Measurements from ENCODE around the gene PTMA. TPM values are rescaled to one million over a fixed set of nuclear protein-coding genes. Genes with fewer than 3 reads are reported as not detected.

The PTMA gene
- total RNA-seq, 1 experiment from 2014 or later = 1,354 TPM

- Mint-ChIP-seq H3K36me3 (ENCODE audit: insufficient read depth, unreplicated experiment) (peaks cover 70% of the 10 kb centered on the region), H3K27ac (ENCODE audit: unreplicated experiment) (peak overlapping the region; percentile 69), H3K9me3 (ENCODE audit: low read depth, unreplicated experiment) (no peaks in the 10 kb centered on the region), H3K4me3 (ENCODE audit: low read depth, unreplicated experiment) (peak overlapping the region; percentile 42), H3K4me1 (ENCODE audit: low read depth, unreplicated experiment) (peaks cover 45% of the 10 kb centered on the region), H3K27me3 (ENCODE audit: unreplicated experiment) (no peaks in the 10 kb centered on the region)
- no TSS peak for BruUV-seq (replicated peaks)
- CTCF ChIA-PET = interaction anchor here (0.6 to 5.3 kb wide), 22 partner anchors 12 to 160 kb away, joined by 3 to 78 read pairs (median 4); no protein-coding TSS in a partner anchor
- peak; percentile 96 for DNase-seq
- TF ChIP-seq CTCF (IDR thresholded peaks at IDR 0.05; ENCODE audit: unreplicated experiment) = peak; percentile 98
- intact Hi-C loops (cut with micrococcal nuclease; ENCODE audit: unreplicated experiment) = loop anchor here (2.0 kb wide), 2 partner anchors 65 to 101 kb away; no protein-coding TSS in a partner anchor
Observed at GRCh38 chr2:231713730-231714638, 5.7 kb downstream of the PTMA start.

DNA sequence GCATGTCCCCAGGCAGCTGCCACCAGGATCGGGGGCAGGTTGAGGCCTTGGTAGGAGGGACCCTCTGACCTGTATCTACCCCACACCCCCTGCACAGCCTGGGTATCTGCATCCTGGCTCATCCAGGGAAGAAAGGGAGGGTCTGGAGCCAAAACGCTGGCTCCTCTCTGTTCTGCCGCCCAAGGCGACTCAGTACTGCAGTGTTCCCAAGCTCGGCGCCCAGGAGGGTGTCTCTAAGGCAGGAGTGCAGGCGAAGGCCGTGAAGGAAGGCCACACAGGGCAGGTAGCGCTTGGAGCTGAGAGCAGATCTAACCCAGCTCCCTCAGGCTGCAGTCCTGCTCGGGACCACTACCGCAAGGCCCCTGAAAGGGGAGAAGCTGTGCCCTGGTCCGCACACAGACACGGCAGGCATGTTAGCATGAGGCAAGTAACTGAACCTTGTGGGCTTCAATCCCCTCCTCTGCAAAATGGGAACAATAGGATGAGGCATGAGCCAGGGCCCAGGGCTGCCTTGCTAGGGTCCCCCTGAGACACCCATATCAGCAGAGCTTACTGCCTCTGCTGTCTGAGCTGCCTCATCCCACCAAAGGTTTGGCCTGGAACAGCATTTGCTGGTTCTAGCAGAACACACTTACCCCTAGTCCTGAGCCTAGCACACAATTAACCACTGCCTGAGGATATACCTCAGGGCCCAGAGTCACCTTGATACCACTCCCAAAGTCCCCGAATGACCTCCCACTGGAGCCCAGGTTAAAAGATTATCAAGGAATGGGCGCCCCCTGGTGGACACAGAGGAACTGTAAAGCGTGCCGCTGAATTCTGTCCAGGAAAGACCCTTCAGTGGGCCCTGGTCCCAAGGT, 6.5 kb downstream of the PTMA start:
- peak overlapping the region; percentile 69 for H3K27ac Mint-ChIP-seq (ENCODE audit: unreplicated experiment)
- DNase-seq = peak; percentile 82
- CTCF ChIA-PET = interaction anchor here (0.6 to 5.3 kb wide), 19 partner anchors 11 to 161 kb away, joined by 3 to 78 read pairs (median 4); no protein-coding TSS in a partner anchor
- peaks cover 62% of the 10 kb centered on the region for H3K36me3 Mint-ChIP-seq (ENCODE audit: insufficient read depth, unreplicated experiment)
- intact Hi-C loops (cut with micrococcal nuclease; ENCODE audit: unreplicated experiment) = loop anchor here (1.0 to 2.0 kb wide), 3 partner anchors 38 to 102 kb away; no protein-coding TSS in a partner anchor
- H3K9me3 Mint-ChIP-seq (ENCODE audit: low read depth, unreplicated experiment) = no peaks in the 10 kb centered on the region
- H3K4me1 Mint-ChIP-seq (ENCODE audit: low read depth, unreplicated experiment) = peaks cover 45% of the 10 kb centered on the region
- H3K27me3 Mint-ChIP-seq (ENCODE audit: unreplicated experiment) = no peaks in the 10 kb centered on the region
- H3K4me3 Mint-ChIP-seq (ENCODE audit: low read depth, unreplicated experiment) = no peak overlapping the region
- BruUV-seq (replicated peaks) = no TSS peak
- TF ChIP-seq CTCF (IDR thresholded peaks at IDR 0.05; ENCODE audit: unreplicated experiment) = peak; percentile 95

GRCh38 chr2:231715499-231715837, 7.1 kb downstream of the PTMA start:
- intact Hi-C loops (cut with micrococcal nuclease; ENCODE audit: unreplicated experiment) = loop anchor here (1.0 to 2.0 kb wide), 3 partner anchors 38 to 103 kb away; no protein-coding TSS in a partner anchor
- CTCF ChIA-PET = interaction anchor here (0.6 to 5.3 kb wide), 8 partner anchors 38 to 152 kb away, joined by 3 to 78 read pairs (median 4); no protein-coding TSS in a partner anchor

More at GRCh38 chr2:231715499-231715837, 7.1 kb downstream of the PTMA start:
- BruUV-seq (replicated peaks) = no TSS peak
- peaks cover 56% of the 10 kb centered on the region for H3K36me3 Mint-ChIP-seq (ENCODE audit: insufficient read depth, unreplicated experiment)
- TF ChIP-seq CTCF (IDR thresholded peaks at IDR 0.05; ENCODE audit: unreplicated experiment) = no peak
- H3K4me3 Mint-ChIP-seq (ENCODE audit: low read depth, unreplicated experiment) = no peak overlapping the region
- no peaks in the 10 kb centered on the region for H3K27me3 Mint-ChIP-seq (ENCODE audit: unreplicated experiment)
- peak overlapping the region; percentile 26 for H3K27ac Mint-ChIP-seq (ENCODE audit: unreplicated experiment)
- H3K9me3 Mint-ChIP-seq (ENCODE audit: low read depth, unreplicated experiment) = no peaks in the 10 kb centered on the region
- DNase-seq = no peak
- H3K4me1 Mint-ChIP-seq (ENCODE audit: low read depth, unreplicated experiment) = peaks cover 45% of the 10 kb centered on the region
